DOHH2 (cell line): Measurements from ENCODE around the gene DYTN.

Source experiments
- H3F3A ChIP-seq: fragments of 200-600 bp; sonication (generic), shearing (Covaris generic); 2 replicates; pipeline ENCODE4 v1.6.0; 2016; ENCODE audit warnings: antibody characterized with exemption, mild to moderate bottlenecking; ENCODE audit not compliant: control insufficient read depth, insufficient read depth
- H3K27ac ChIP-seq: fragments of 200-600 bp; sonication (generic); 2 replicates; pipeline ENCODE4 v1.5.1; 2014; ENCODE audit warnings: low read depth, mild to moderate bottlenecking, low read length, moderate library complexity
- H3K27me3 ChIP-seq: fragments of 200-600 bp; sonication (generic); 2 replicates; pipeline ENCODE4 v1.6.1; 2014; ENCODE audit warnings: mild to moderate bottlenecking, low read length, mixed read lengths; ENCODE audit not compliant: control insufficient read depth
- H3K36me3 ChIP-seq: fragments of 200-600 bp; sonication (generic); 2 replicates; pipeline ENCODE4 v1.6.1; 2014; ENCODE audit warnings: mild to moderate bottlenecking, low read length, moderate library complexity, mixed read lengths; ENCODE audit not compliant: control insufficient read depth
- H3K4me1 ChIP-seq: fragments of 200-600 bp; sonication (generic); 2 replicates; pipeline ENCODE4 v1.6.1; 2014; ENCODE audit warnings: mild to moderate bottlenecking, low read length, mixed read lengths; ENCODE audit not compliant: control insufficient read depth
- H3K4me2 ChIP-seq: fragments of 200-600 bp; sonication (generic); 2 replicates; pipeline ENCODE4 v1.6.0; 2014; ENCODE audit warnings: mild to moderate bottlenecking, low read length, moderate library complexity
- H3K4me3 ChIP-seq: fragments of 200-600 bp; sonication (generic); 2 replicates; pipeline ENCODE4 v1.5.1; 2014; ENCODE audit warnings: mild to moderate bottlenecking, low read length, mixed read lengths
- H3K79me2 ChIP-seq: fragments of 200-600 bp; sonication (generic); 2 replicates; pipeline ENCODE4 v1.6.1; 2014; ENCODE audit warnings: mild to moderate bottlenecking, low read length, mixed read lengths; ENCODE audit not compliant: control insufficient read depth
- H3K9me2 ChIP-seq: fragments of 200-600 bp; sonication (generic); replicated peaks from 2 replicates; pipeline ENCODE4 v1.6.1; 2014; ENCODE audit warnings: mild to moderate bottlenecking, low read length, mixed read lengths; ENCODE audit not compliant: control insufficient read depth
- H3K9me3 ChIP-seq: fragments of 200-600 bp; sonication (generic); 2 replicates; pipeline ENCODE4 v1.6.1; 2014; ENCODE audit warnings: antibody characterized with exemption, low read length, mixed read lengths; ENCODE audit not compliant: control insufficient read depth, insufficient read depth
- H4K20me1 ChIP-seq: fragments of 200-600 bp; sonication (generic); 2 replicates; pipeline ENCODE4 v1.6.0; 2014; ENCODE audit warnings: low read depth, mild to moderate bottlenecking, antibody characterized with exemption, low read length, moderate library complexity; ENCODE audit not compliant: control insufficient read depth, insufficient read depth
- EZH2phosphoT487 ChIP-seq: fragments of 200-600 bp; sonication (generic); IDR thresholded peaks from 2 replicates; pipeline ENCODE4 v1.6.1; 2017; ENCODE audit warnings: borderline replicate concordance, mild to moderate bottlenecking, antibody characterized with exemption, low read length, moderate library complexity, mixed read lengths
- TF ChIP-seq, protein P1 (sequence below): fragments of 200-600 bp; sonication (generic); IDR thresholded peaks from one replicate; pipeline ENCODE4 v1.5.1; 2014; ENCODE audit warnings: antibody characterized with exemption, mild to moderate bottlenecking, low read depth, low read length; ENCODE audit not compliant: poor library complexity, severe bottlenecking

DYTN gene

DNA sequence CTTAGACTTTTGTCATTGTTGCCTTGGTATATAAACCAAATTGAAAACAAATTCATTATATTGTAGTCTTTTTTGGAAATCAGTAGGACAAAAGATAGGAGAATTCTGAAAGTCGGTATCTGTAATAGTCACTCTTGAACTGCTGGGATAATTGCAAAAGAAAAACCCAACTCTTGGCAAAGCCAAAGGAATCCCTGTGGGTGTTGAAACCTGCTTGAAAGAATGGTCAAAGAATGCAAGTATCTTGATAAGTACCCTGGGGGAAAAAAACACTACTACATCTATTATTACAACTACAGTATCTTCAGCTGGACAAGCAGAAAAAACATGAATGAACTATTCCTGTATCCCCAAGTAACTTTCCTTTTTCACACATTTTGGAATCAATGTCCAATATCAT, 83.2 kb downstream of the DYTN start:
- TF ChIP-seq, protein P1, sequence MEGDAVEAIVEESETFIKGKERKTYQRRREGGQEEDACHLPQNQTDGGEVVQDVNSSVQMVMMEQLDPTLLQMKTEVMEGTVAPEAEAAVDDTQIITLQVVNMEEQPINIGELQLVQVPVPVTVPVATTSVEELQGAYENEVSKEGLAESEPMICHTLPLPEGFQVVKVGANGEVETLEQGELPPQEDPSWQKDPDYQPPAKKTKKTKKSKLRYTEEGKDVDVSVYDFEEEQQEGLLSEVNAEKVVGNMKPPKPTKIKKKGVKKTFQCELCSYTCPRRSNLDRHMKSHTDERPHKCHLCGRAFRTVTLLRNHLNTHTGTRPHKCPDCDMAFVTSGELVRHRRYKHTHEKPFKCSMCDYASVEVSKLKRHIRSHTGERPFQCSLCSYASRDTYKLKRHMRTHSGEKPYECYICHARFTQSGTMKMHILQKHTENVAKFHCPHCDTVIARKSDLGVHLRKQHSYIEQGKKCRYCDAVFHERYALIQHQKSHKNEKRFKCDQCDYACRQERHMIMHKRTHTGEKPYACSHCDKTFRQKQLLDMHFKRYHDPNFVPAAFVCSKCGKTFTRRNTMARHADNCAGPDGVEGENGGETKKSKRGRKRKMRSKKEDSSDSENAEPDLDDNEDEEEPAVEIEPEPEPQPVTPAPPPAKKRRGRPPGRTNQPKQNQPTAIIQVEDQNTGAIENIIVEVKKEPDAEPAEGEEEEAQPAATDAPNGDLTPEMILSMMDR, result no peak
- no peak for TF ChIP-seq EZH2phosphoT487
- no peaks in the 10 kb centered on the region for H3F3A ChIP-seq
- H3K36me3 ChIP-seq, result no peaks in the 10 kb centered on the region

GRCh38 chr2:206631340-206631739, 86.9 kb downstream of the DYTN start:
- Histone ChIP-seq H3K27me3 (no peaks in the 10 kb centered on the region), H3K36me3 (no peaks in the 10 kb centered on the region), H4K20me1 (no peaks in the 10 kb centered on the region), H3K4me3 (no peak overlapping the region), H3K27ac (no peak overlapping the region), H3K4me2 (no peak overlapping the region), H3K9me2 (no peaks in the 10 kb centered on the region), H3K79me2 (no peaks in the 10 kb centered on the region), H3K4me1 (no peaks in the 10 kb centered on the region), H3K9me3 (no peaks in the 10 kb centered on the region), H3F3A (no peaks in the 10 kb centered on the region)
- TF ChIP-seq, protein P1, result no peak
- TF ChIP-seq EZH2phosphoT487, result no peak

More for the DNA sequence above, 83.2 kb downstream of the DYTN start:
- H3K79me2 ChIP-seq, result no peaks in the 10 kb centered on the region
- no peak overlapping the region for H3K27ac ChIP-seq
- no peaks in the 10 kb centered on the region for H3K9me2 ChIP-seq
- no peak overlapping the region for H3K4me3 ChIP-seq
- no peaks in the 10 kb centered on the region for H3K27me3 ChIP-seq
- no peaks in the 10 kb centered on the region for H3K4me1 ChIP-seq
- no peak overlapping the region for H3K4me2 ChIP-seq
- H4K20me1 ChIP-seq, result no peaks in the 10 kb centered on the region
- no peaks in the 10 kb centered on the region for H3K9me3 ChIP-seq

DNA sequence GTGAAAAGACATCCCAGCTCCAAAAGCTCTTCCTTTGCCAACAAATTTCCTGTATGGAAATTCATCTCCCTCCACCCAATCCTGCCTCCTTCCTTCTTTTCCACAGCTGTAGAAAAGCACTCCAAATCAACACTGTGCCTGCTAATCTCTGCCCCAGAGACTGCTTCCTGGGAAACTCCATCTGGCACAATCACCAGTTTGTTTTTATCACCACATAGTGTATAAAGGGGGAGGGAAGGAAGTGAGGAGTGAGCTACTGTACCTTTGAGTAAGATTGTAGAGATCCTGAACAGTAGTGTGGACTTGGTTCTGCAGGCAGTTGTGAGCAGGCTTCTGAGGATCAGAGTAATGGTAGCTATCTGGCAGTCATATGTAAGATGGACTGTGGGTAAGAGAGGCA, 90.6 kb downstream of the DYTN start:
- H3K4me2 ChIP-seq, result no peak overlapping the region
- no peaks in the 10 kb centered on the region for H3K4me1 ChIP-seq
- H4K20me1 ChIP-seq, result no peaks in the 10 kb centered on the region
- no peaks in the 10 kb centered on the region for H3K9me2 ChIP-seq
- no peak overlapping the region for H3K27ac ChIP-seq
- no peaks in the 10 kb centered on the region for H3K36me3 ChIP-seq
- H3K4me3 ChIP-seq, result no peak overlapping the region
- H3K79me2 ChIP-seq, result no peaks in the 10 kb centered on the region
- H3K27me3 ChIP-seq, result no peaks in the 10 kb centered on the region
- H3F3A ChIP-seq, result no peaks in the 10 kb centered on the region
- no peaks in the 10 kb centered on the region for H3K9me3 ChIP-seq
- TF ChIP-seq EZH2phosphoT487, result no peak
- TF ChIP-seq, protein P1, result no peak

DNA sequence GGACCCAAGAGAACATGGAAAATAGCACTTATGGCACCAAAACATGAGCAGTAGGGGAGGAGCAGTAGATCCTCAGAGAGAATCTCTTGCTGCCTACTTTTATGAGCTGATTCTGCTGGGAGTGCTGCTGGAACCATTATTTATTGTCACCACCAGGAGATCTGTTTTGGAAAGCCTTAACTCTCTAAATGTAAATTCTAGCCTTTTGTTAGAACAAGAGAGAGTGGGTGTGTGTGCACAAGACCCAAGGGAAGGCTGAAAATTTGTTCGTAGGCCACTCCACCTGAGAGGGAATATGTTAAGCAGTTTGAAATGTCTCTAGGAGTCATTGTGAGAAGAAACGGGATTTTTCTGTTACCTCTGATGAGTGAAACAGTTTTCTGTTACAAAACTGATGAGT, 92.1 kb downstream of the DYTN start:
- no peaks in the 10 kb centered on the region for H3F3A ChIP-seq
- H3K79me2 ChIP-seq, result no peaks in the 10 kb centered on the region
- H3K9me3 ChIP-seq, result no peaks in the 10 kb centered on the region
- no peak overlapping the region for H3K4me2 ChIP-seq
- TF ChIP-seq EZH2phosphoT487, result no peak
- TF ChIP-seq, protein P1, result no peak
- no peaks in the 10 kb centered on the region for H3K27me3 ChIP-seq
- H3K27ac ChIP-seq, result no peak overlapping the region
- H3K36me3 ChIP-seq, result no peaks in the 10 kb centered on the region
- no peaks in the 10 kb centered on the region for H4K20me1 ChIP-seq
- no peaks in the 10 kb centered on the region for H3K9me2 ChIP-seq
- H3K4me1 ChIP-seq, result no peaks in the 10 kb centered on the region
- no peak overlapping the region for H3K4me3 ChIP-seq
